ENCODE results near the gene PMF1. TPM values are rescaled to one million over a fixed set of nuclear protein-coding genes. Genes with fewer than 3 reads are reported as not detected.

PMF1 gene
- total RNA-seq, 1 donor from 2014 or later = 55.8 TPM

DNA sequence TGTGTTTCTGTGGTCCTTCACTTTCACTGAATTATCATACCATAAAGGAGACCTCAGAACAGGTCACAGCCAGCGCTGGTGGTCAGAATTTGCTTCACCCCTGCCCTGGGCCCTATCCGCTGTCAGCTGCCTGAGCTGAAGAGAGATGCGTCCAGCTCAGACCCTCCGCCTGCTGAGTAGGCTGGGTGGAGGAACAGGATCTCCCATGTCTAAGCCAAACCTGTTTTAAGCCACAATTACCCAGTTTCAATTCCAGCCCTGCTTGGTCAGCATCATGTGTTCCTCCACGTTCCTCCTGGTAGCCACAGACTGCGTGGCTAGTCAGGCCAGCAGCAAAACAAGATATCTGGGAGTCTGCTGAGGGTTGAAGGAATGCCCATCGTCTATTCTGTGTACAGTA lies 15.7 kb downstream of the PMF1 start:
- no peaks in the 10 kb centered on the region for H3K27me3 ChIP-seq (ENCODE audit: low read depth)
- peaks cover 48% of the 10 kb centered on the region for H3K36me3 ChIP-seq
- intact Hi-C loops (cut with micrococcal nuclease) = loop anchor here (5.0 kb wide), 1 partner anchor 136 kb away; no protein-coding TSS in a partner anchor
- no peaks in the 10 kb centered on the region for H3K4me1 ChIP-seq
- DNase-seq = no peak
- no peak for TF ChIP-seq CTCF (IDR thresholded peaks at IDR 0.05; ENCODE audit: borderline replicate concordance)
- H3K27ac ChIP-seq (replicated peaks) = no peak overlapping the region
- no peak overlapping the region for H3K4me3 ChIP-seq
- H3K9me3 ChIP-seq (replicated peaks) = no peaks in the 10 kb centered on the region

DNA sequence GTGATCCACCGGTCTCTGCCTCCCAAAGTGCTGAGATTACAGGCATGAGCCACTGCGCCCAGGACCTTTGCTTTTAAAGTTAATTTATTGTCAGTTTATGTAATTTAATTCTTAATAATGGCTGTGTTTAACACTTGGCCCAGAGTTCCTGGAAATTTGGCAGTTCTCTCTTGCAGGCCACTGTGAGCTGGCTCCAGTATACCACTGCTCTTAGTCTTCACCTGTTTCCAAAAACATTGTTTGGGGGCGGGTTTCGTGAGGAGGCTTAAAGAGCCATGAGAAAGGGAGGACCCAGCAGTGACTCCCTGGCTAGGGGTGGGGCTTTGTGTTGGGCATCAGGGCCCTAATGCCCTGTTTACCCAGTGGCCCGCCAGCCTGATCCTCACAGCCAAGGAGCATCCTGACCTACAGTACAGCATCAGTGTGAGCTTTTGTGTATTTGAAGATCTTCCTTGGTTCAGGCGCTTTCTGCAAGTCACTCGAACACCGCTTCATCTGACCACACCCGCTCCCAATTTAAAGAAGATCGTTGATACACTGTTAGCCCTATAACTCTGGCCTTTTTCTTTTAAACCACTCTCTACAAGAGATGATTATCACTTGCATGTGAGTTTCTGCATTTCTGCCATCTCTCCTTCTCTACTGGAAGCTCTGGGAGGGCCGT lies 17.1 kb downstream of the PMF1 start:
- H3K27me3 ChIP-seq (ENCODE audit: low read depth) = no peaks in the 10 kb centered on the region
- intact Hi-C loops (cut with micrococcal nuclease) = loop anchor here (5.0 kb wide), 1 partner anchor 138 kb away; no protein-coding TSS in a partner anchor
- no peaks in the 10 kb centered on the region for H3K4me1 ChIP-seq
- no peak for TF ChIP-seq CTCF (IDR thresholded peaks at IDR 0.05; ENCODE audit: borderline replicate concordance)
- no peak overlapping the region for H3K4me3 ChIP-seq
- H3K9me3 ChIP-seq (replicated peaks) = no peaks in the 10 kb centered on the region
- DNase-seq = no peak
- peaks cover 54% of the 10 kb centered on the region for H3K36me3 ChIP-seq
- H3K27ac ChIP-seq (replicated peaks) = no peak overlapping the region

GRCh38 chr1:156230473-156230837 lies 17.6 kb downstream of the PMF1 start:
- intact Hi-C loops (cut with micrococcal nuclease) = no loop called here
- DNase-seq = no peak
- no peak for TF ChIP-seq CTCF (IDR thresholded peaks at IDR 0.05; ENCODE audit: borderline replicate concordance)
- H3K4me1 ChIP-seq = no peaks in the 10 kb centered on the region
- H3K27ac ChIP-seq (replicated peaks) = no peak overlapping the region
- no peak overlapping the region for H3K4me3 ChIP-seq
- H3K36me3 ChIP-seq = peaks cover 54% of the 10 kb centered on the region
- no peaks in the 10 kb centered on the region for H3K27me3 ChIP-seq (ENCODE audit: low read depth)
- H3K9me3 ChIP-seq (replicated peaks) = no peaks in the 10 kb centered on the region

DNA sequence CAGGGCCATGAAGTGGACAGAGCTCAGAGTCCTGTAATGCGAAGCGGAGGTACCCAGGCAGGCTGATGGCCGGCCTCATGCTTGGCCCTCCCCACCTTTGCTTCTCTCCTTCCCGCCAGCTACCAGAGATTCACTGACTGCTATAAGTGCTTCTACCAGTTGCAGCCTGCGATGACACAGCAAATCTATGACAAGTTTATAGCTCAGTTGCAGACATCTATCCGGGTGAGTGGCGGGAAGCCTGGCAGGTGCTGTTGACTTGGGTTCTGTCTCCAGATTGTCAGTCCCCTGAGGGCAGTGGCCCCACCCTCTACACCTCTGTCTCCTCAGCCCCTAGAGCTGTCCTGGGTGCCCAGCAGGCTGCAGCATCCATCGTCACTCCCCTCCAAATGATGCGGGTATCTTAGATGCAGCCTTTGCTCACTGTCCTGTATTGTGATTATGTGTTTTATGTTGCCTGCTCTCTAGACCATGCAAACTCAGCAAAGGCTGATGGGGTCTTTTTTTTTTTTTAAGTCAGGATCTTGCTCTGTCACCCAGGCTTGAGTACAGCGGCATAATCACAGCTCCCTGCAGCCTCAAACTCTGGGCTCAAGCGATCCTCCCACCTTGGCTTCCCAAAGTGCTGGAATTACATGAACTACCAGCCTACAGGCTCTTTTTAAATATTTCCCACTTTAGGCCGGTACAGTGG lies 19.5 kb downstream of the PMF1 start:
- no peak for DNase-seq
- Histone ChIP-seq H3K4me1 (no peaks in the 10 kb centered on the region), H3K27me3 (ENCODE audit: low read depth) (no peaks in the 10 kb centered on the region), H3K4me3 (no peak overlapping the region), H3K36me3 (peaks cover 57% of the 10 kb centered on the region), H3K9me3 (replicated peaks) (no peaks in the 10 kb centered on the region), H3K27ac (replicated peaks) (no peak overlapping the region)
- no peak for TF ChIP-seq CTCF (IDR thresholded peaks at IDR 0.05; ENCODE audit: borderline replicate concordance)
- intact Hi-C loops (cut with micrococcal nuclease) = no loop called here

DNA sequence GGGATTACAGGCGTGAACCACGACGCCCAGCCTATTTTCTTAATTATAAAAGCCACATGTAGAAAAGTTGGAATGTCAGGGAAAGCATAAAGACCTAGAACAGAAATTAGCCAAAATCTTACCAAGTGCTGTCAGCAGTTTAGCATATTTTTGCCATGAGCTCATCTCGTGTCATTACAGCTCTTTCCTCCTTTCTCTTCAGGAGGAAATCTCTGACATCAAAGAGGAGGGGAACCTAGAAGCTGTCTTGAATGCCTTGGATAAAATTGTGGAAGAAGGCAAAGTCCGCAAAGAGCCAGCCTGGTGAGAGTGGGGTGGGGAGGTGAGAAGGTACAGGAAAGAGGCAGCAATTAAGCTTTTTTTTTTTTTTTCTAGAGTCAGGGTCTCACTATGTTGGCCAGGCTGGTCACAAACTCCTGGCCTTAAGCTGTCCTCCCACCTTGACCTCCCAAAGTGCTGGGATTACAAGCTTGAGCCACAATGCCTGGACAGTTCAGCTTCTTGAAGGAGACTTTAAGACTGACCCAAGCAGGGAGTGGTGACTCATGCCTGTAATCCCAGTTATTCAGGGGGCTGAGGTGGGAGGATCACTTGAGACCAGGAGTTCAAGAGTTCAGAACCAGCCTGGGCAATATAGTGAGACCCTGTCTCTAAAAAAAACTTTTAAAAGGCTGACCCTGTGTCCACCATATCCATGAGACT lies 20.8 kb downstream of the PMF1 start:
- Histone ChIP-seq H3K4me3 (no peak overlapping the region), H3K4me1 (no peaks in the 10 kb centered on the region), H3K27ac (replicated peaks) (no peak overlapping the region), H3K9me3 (replicated peaks) (no peaks in the 10 kb centered on the region), H3K36me3 (peaks cover 62% of the 10 kb centered on the region), H3K27me3 (ENCODE audit: low read depth) (no peaks in the 10 kb centered on the region)
- intact Hi-C loops (cut with micrococcal nuclease) = no loop called here
- DNase-seq = no peak
- TF ChIP-seq CTCF (IDR thresholded peaks at IDR 0.05; ENCODE audit: borderline replicate concordance) = no peak
